C4-2B (cell line): ENCODE data around the gene CEP97.
A peak's percentile ranks its signal among the peaks of the same experiment; 100 is the strongest.
"Not testable (repeated sequence)": the region's sequence is repeated elsewhere in the genome, so short reads cannot be mapped to it uniquely, and the experiment has no call there.

Source experiments
- H3K27ac ChIP-seq: fragments of 450-650 bp; 2 replicates; pipeline ENCODE4 v1.5.1; 2017
- ZFX ChIP-seq: fragments of 450-650 bp; IDR thresholded peaks from 2 replicates; pipeline ENCODE4 v1.6.1; 2017
- TF ChIP-seq, protein P1 (sequence below): fragments of 450-650 bp; conservative IDR thresholded peaks from 2 replicates; pipeline ENCODE4 v1.5.1; 2017; ENCODE audit warnings: mild to moderate bottlenecking

The CEP97 gene, protein sequence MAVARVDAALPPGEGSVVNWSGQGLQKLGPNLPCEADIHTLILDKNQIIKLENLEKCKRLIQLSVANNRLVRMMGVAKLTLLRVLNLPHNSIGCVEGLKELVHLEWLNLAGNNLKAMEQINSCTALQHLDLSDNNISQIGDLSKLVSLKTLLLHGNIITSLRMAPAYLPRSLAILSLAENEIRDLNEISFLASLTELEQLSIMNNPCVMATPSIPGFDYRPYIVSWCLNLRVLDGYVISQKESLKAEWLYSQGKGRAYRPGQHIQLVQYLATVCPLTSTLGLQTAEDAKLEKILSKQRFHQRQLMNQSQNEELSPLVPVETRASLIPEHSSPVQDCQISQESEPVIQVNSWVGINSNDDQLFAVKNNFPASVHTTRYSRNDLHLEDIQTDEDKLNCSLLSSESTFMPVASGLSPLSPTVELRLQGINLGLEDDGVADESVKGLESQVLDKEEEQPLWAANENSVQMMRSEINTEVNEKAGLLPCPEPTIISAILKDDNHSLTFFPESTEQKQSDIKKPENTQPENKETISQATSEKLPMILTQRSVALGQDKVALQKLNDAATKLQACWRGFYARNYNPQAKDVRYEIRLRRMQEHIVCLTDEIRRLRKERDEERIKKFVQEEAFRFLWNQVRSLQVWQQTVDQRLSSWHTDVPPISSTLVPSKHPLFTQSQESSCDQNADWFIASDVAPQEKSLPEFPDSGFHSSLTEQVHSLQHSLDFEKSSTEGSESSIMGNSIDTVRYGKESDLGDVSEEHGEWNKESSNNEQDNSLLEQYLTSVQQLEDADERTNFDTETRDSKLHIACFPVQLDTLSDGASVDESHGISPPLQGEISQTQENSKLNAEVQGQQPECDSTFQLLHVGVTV

DNA sequence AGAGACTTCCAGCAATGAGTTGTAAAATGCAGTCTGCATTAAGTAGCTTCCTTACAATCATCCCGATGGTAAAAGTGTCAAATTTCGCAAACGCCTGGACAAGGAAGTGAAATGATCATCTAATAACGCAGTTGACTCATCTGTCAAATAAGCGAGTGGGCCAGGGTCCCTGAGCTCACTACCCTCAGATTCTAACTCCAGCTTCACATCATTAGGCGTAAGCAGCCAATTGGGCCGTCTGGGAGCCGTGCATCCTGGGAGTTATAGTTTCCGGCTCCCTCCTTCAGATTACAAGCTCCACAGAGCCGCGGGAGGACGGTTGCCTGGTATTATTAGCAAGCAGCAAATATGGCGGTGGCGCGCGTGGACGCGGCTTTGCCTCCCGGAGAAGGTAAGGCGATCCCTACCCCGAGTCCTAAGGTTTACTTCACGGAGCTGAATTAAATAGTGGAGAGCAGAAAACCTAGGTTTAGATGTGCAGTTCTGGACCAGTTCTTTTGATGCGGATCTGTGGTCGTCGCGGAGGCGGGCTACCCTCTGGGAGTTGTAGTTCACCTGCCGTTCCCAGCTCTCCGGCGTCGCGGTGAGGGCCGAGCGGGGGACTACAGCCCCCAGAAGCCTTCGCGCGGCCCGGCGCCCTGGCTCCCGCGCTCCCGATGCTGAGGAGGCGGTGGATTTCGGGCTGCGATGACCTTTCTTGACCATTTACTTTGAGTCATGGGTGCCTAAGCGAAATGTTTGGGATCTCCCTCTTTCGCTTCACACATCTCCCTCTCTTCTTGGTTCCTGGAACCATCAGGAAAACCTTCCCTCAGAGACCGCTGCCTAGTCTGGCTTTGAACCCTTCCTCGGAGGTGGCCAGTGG lies at the start of gene CEP97:
Gene CEP97, plus strand, starts transcription at position 286 of the 865 bp plus-strand sequence. Its CDS starts 63 bp downstream, at position 349.
- peak within 1 kb of the TSS; percentile 75 for H3K27ac ChIP-seq
- no peak for TF ChIP-seq ZFX

DNA sequence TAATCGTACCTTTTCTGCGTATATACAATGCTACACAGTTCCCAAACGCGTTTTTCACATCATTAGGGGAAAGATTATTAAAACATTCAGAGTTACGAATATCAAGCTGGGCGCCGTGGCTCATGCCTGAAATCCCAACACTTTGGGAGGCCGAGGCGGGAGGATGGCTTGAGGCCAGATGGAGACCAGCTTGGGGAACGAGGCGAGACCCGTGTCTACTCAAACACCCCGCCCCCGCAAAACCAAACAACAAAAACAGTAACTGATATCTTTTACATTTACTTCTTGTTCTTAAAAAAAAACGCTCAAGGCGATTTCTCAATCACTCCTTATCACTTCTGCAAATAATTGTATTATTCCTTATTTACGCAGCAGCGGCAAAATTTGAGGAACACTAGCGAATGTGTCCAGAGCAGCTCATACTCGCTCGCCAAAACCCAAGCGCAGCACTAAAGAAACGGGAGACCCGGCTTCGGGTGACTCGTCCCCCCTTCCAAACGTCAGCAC lies 48.7 kb upstream of the CEP97 start:
- TF ChIP-seq ZFX = no peak
- TF ChIP-seq, protein P1, sequence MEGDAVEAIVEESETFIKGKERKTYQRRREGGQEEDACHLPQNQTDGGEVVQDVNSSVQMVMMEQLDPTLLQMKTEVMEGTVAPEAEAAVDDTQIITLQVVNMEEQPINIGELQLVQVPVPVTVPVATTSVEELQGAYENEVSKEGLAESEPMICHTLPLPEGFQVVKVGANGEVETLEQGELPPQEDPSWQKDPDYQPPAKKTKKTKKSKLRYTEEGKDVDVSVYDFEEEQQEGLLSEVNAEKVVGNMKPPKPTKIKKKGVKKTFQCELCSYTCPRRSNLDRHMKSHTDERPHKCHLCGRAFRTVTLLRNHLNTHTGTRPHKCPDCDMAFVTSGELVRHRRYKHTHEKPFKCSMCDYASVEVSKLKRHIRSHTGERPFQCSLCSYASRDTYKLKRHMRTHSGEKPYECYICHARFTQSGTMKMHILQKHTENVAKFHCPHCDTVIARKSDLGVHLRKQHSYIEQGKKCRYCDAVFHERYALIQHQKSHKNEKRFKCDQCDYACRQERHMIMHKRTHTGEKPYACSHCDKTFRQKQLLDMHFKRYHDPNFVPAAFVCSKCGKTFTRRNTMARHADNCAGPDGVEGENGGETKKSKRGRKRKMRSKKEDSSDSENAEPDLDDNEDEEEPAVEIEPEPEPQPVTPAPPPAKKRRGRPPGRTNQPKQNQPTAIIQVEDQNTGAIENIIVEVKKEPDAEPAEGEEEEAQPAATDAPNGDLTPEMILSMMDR = no peak

DNA sequence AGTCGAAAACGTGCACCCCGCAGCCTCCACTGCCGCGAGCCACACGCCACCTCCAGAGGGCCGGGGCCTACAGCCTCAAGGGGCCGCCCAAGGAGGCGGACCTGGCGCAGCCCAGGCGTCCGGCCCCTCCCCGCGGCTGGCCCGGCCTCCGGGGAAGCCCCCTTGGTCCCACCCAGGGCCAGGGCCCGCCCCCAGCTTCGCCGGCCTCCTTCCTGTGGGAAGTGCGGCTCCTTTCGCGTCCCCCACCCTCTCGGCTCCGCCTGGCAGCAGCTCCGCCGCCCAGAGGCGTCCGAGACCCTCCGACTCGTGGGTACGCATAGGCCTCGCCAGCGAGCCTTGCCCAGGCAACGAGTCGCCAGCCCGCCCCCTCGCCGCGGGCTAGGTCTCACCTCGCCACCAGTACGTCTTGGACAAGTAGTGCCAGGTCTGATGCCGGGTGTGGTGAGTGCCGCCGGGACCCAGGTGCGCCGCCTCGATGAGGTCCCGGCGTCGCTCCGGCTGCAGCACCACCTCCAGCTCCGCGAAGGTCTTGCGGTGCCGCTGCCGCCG lies 48.1 kb upstream of the CEP97 start:
- TF ChIP-seq, protein P1 = no peak
- TF ChIP-seq ZFX = peak; percentile 66
- peak overlapping the region; percentile 91 for H3K27ac ChIP-seq

More for the DNA sequence above, 48.7 kb upstream of the CEP97 start:
- H3K27ac ChIP-seq = peak overlapping the region; percentile 91

DNA sequence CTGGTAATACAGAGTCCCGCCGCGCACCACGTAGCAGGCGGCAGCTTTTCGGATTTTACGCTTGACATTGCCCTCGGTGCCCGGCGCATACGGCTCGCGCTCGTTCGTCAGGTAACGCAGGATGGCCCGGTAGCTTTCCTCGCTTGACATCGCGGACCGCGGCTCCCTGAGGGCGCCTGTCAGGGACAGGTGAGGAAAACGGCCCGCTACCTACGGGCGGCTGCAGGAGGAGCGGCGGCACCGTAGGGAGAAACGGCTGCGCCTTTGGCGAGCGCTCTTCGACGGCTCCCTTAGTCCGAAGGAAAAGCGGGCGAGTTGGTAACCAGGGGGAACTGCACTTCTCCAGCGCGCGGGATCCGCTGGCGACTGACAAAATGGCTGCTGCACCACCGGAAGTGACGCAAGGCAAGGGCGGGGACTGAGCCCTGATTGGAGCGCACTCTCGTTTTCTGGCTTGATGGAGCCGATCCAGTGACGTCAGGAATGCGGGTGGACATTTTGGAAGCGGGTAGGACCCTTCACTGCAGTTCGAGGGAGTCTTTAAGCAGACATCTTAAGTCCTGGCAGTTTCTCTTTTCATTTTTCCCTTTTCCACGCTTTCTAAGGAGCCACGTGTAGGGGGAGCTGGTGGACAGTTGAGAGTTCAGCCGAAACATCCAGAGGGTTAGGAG lies 47.5 kb upstream of the CEP97 start, which contains the start of gene ZBTB11:
Gene ZBTB11, minus strand, starts transcription at position 368 of the 671 bp plus-strand sequence. Its CDS starts 218 bp downstream, at position 150.
- TF ChIP-seq, protein P1 = peak; percentile 66
- TF ChIP-seq ZFX = no peak
- H3K27ac ChIP-seq = peak within 1 kb of the TSS; percentile 91

DNA sequence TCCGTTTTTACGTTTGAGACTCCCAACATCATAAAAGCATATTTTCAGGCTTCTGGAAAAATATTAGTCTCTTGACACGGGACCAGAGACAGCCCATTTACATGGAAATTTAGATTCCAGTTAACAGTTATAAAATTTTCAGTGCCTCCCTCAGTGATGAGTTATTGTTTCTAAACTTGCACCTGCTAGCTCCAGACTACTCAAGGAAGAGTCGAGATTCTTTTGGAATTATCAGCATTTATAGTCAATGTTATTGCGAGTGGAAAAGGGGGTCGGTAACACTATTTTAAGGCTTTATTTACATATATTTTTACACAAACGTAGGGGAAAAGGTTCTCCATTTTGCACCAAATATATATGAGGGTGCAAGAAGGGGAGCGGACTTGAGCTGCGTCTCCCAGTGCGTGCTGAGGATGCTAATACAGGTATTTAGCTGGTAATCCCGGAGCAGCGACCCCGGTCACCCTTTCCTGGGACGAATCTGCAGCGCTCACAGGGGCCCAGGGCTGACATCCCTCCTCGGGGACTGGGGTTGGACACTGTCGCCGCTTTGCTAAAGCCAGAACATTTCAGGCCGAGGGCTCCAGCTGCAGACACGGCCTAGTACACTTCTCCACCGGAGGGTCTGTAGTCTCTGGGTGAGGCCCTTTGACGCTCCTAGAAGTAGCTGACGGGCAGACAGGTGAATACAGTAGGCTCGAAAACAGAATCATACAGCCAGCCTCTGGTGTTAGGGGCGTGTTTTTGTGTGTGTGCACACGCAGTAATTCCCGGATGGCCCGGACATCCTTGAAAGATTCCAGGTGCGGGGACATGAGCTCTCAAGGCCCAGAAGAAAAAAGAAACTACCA lies 46.8 kb upstream of the CEP97 start:
- TF ChIP-seq ZFX = no peak
- TF ChIP-seq, protein P1 = peak; percentile 41
- H3K27ac ChIP-seq = peak overlapping the region; percentile 91

DNA sequence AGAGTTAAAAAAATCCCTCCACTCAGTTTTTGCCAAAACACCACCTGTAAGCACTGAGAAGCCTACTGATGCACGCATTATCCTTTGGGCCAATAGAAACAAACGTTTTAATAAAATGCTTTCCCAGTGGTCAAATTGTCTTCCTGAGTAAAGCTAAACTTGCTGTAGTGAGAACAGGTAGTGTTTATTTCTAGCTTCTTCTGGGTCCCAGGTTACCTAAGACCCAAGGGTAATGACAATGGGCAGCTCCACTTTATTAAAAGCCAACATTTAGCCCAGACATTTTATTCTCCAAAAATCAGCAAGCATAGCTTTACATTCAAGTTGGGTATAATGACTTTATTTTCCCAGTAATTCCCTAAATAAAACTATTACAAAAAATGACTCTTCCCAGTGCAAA lies 45.6 kb upstream of the CEP97 start:
- not testable (repeated sequence) for H3K27ac ChIP-seq

DNA sequence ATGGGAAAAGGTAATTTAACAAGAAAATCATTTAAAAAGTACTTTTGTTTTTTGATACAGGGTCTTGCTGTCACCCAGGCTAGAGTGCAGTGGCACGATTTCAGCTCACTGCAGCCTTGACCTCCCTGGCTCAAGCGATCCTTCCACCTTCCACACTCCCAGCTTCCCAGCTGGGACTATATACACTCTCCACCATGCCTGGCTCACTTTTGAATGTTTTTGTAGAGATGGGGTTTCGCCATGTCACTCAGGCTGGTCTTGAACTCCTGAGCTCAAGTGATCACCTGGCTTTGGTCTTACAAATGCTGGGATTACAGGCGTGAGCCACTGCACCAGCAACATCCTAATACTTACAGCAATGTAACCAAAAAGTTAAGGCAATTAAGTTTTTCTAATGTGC lies 43.9 kb upstream of the CEP97 start:
- H3K27ac ChIP-seq = no peak overlapping the region
- TF ChIP-seq ZFX = no peak
- TF ChIP-seq, protein P1 = no peak
